Measurements from ENCODE around the gene SETD1A.
A peak's percentile ranks its signal among the peaks of the same experiment; 100 is the strongest.

The SETD1A gene

DNA sequence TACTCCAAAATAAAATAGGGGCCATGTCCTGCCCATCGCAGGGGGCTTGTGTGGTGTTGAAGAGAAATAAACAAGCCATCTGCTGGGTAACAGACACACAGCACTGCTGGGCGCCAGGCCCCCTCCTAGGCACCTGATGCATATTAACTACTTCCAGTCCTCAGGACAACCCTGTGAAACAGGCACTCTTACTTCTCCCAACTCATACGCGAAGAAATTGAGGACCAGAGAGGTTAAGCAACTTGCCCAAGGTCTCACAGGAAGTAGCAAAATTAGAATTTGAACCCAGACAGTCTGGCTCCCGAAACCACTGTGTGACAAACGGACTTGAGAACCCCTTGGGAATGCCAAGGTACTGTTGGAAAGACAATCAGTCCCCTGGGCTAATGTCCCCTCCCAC is 50.1 kb downstream of the SETD1A start:
- H3K27ac Mint-ChIP-seq = no peak overlapping the region
- TF ChIP-seq, protein P1, sequence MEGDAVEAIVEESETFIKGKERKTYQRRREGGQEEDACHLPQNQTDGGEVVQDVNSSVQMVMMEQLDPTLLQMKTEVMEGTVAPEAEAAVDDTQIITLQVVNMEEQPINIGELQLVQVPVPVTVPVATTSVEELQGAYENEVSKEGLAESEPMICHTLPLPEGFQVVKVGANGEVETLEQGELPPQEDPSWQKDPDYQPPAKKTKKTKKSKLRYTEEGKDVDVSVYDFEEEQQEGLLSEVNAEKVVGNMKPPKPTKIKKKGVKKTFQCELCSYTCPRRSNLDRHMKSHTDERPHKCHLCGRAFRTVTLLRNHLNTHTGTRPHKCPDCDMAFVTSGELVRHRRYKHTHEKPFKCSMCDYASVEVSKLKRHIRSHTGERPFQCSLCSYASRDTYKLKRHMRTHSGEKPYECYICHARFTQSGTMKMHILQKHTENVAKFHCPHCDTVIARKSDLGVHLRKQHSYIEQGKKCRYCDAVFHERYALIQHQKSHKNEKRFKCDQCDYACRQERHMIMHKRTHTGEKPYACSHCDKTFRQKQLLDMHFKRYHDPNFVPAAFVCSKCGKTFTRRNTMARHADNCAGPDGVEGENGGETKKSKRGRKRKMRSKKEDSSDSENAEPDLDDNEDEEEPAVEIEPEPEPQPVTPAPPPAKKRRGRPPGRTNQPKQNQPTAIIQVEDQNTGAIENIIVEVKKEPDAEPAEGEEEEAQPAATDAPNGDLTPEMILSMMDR (IDR thresholded peaks at IDR 0.05; ENCODE audit: unreplicated experiment in 3 of 3) = no peak
- no peaks in the 10 kb centered on the region for H3K36me3 Mint-ChIP-seq (ENCODE audit: low read depth)
- H3K9me3 Mint-ChIP-seq = no peaks in the 10 kb centered on the region
- peaks cover 29% of the 10 kb centered on the region for H3K27me3 Mint-ChIP-seq (ENCODE audit: low read depth)
- H3K4me1 Mint-ChIP-seq = peaks cover 29% of the 10 kb centered on the region
- H3K4me3 Mint-ChIP-seq = no peak overlapping the region

DNA sequence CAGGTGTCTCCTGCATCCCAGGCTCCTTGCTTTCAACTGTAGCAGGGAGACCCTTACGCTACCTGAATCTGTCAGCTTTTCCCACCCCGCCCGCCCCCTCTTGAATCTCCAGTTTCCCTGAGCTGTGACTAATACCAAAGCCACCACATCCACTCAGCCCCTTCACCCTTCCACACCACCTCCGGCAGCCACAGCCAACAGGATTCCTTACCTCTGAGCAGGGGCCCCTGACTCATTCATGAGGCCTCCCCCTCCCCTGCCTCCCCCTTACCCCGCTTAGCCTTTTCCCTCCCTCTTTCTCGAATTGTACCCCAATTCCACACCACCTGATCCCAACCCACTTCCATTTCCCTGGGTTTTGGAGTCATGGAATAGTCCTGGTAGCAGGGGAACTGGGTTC is 50.6 kb downstream of the SETD1A start:
- peaks cover 32% of the 10 kb centered on the region for H3K27me3 Mint-ChIP-seq (ENCODE audit: low read depth)
- no peak overlapping the region for H3K4me3 Mint-ChIP-seq
- H3K27ac Mint-ChIP-seq = no peak overlapping the region
- H3K4me1 Mint-ChIP-seq = peaks cover 24% of the 10 kb centered on the region
- no peaks in the 10 kb centered on the region for H3K36me3 Mint-ChIP-seq (ENCODE audit: low read depth)
- TF ChIP-seq, protein P1 (IDR thresholded peaks at IDR 0.05; ENCODE audit: unreplicated experiment in 3 of 3) = no peak
- H3K9me3 Mint-ChIP-seq = no peaks in the 10 kb centered on the region

DNA sequence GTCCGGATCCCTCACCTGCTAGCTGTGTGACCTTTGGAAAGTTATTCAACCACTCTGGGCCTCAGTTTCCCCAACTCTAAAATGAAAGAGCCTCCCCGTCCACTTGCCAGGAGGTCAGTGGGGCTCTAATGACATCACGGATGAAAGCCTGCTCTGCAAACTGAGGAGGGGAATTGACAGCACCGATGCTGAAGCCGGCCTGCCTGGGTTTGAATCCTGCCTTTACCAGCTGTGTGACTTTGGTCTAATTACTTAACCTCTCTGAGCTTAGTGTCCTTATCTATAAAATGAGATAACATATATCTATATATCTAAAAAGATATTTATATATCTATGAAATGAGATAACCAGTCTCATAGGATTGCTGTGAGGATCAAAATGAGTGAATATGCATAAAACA is 51.0 kb downstream of the SETD1A start:
- peak overlapping the region; percentile 66 to 85 (median 82) for H3K4me3 Mint-ChIP-seq
- no peaks in the 10 kb centered on the region for H3K9me3 Mint-ChIP-seq
- TF ChIP-seq, protein P1 (IDR thresholded peaks at IDR 0.05; ENCODE audit: unreplicated experiment in 3 of 3) = no peak
- H3K27ac Mint-ChIP-seq = no peak overlapping the region
- H3K36me3 Mint-ChIP-seq (ENCODE audit: low read depth) = no peaks in the 10 kb centered on the region
- H3K27me3 Mint-ChIP-seq (ENCODE audit: low read depth) = peaks cover 36% of the 10 kb centered on the region
- peaks cover 20% of the 10 kb centered on the region for H3K4me1 Mint-ChIP-seq

DNA sequence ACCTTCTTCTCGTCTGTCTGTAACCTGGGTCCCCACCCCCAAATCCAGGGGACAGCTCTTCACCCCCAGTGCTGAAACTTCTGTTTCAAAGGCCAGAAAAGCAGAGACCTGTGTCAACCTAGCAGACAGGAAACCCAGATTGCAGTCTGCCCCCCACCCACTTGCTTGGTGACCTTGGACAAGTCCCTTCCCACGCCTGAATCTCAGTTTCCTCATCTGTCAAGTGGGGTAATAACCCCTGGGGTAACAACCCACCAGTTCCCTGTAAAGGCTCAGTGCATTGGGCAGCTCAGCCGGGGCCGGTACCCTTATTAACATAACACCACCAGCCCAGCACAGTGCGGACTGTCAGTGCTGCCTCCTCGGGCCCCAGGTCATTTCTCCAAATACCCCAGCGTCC is 51.6 kb downstream of the SETD1A start:
- H3K4me3 Mint-ChIP-seq = peak overlapping the region; percentile 66 to 85 (median 82)
- H3K27me3 Mint-ChIP-seq (ENCODE audit: low read depth) = peaks cover 39% of the 10 kb centered on the region
- peaks cover 16% of the 10 kb centered on the region for H3K4me1 Mint-ChIP-seq
- TF ChIP-seq, protein P1 (IDR thresholded peaks at IDR 0.05; ENCODE audit: unreplicated experiment in 3 of 3) = no peak
- H3K36me3 Mint-ChIP-seq (ENCODE audit: low read depth) = no peaks in the 10 kb centered on the region
- no peaks in the 10 kb centered on the region for H3K9me3 Mint-ChIP-seq
- peak overlapping the region in 1 of 3 experiments; percentile 24 for H3K27ac Mint-ChIP-seq

DNA sequence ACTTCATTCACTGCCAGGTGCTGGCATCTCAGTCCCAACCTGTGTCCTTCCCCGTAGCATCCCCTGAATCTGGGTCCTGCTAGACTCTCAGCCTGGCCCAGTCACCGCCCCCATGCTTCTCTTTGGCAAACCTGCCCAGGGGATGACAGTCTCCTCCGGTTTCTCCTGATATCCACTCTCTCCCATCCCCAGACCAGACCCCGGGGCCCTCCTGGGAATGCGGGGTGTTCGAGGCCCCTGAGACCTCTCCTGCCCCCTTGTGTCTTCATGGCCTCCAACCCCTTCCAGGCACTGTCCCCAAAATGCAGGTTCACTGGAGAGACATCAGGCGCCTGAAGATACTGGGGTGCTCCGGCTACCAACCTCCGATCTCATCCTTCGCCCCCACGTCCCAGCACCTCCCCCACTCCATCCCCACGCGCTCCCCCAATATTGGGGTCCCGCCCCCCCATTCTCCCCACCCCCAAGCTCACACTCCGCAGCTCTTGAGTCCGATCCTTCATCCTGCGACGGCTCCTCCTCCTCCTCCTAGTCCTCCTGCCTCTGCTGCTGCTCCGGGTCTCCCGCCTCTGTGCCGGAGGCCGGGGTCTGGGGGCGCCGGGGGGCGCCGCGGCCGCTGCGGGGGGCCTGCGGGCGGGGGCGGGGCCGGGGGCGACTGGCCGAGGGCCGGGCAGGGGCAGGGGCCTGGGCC is 52.5 kb downstream of the SETD1A start:
- Mint-ChIP-seq H3K4me1 (peaks cover 16% of the 10 kb centered on the region), H3K36me3 (ENCODE audit: low read depth) (no peaks in the 10 kb centered on the region), H3K9me3 (no peaks in the 10 kb centered on the region), H3K27ac (peak overlapping the region in 2 of 3 experiments; percentile 50 to 69), H3K4me3 (peak overlapping the region; percentile 82 to 85 (median 82)), H3K27me3 (ENCODE audit: low read depth) (peaks cover 39% of the 10 kb centered on the region)
- TF ChIP-seq, protein P1 (IDR thresholded peaks at IDR 0.05; ENCODE audit: unreplicated experiment in 3 of 3) = no peak

All from nephron (organoid).